ENCODE results near the gene WEE1.

Gene WEE1

DNA sequence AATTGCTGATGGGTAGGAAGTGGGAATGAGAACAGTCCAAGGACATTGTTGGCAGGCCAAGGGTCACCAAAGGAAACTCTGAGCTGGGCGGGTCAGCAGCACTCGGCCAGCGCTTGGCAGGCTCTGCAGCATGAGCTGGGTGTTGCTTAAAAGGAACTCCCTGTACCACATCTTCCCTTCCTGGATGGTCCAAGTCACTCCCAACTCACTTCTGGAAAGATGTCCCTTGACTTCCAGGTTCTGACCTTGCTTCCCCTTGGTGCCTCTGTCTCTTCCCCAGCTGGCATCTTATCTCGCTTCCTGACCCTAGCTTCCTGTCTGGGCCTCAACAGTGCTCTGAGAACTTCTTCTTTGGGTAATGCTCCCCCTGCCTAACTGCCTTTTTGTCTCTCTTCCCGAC is 65.6 kb downstream of the WEE1 start:
- Mint-ChIP-seq H3K36me3 (ENCODE audit: low read depth) (no peaks in the 10 kb centered on the region), H3K27ac (no peak overlapping the region), H3K4me3 (no peak overlapping the region), H3K9me3 (peaks cover 7% of the 10 kb centered on the region), H3K27me3 (ENCODE audit: low read depth) (peaks cover 4% of the 10 kb centered on the region), H3K4me1 (no peaks in the 10 kb centered on the region)
- TF ChIP-seq, protein P1, sequence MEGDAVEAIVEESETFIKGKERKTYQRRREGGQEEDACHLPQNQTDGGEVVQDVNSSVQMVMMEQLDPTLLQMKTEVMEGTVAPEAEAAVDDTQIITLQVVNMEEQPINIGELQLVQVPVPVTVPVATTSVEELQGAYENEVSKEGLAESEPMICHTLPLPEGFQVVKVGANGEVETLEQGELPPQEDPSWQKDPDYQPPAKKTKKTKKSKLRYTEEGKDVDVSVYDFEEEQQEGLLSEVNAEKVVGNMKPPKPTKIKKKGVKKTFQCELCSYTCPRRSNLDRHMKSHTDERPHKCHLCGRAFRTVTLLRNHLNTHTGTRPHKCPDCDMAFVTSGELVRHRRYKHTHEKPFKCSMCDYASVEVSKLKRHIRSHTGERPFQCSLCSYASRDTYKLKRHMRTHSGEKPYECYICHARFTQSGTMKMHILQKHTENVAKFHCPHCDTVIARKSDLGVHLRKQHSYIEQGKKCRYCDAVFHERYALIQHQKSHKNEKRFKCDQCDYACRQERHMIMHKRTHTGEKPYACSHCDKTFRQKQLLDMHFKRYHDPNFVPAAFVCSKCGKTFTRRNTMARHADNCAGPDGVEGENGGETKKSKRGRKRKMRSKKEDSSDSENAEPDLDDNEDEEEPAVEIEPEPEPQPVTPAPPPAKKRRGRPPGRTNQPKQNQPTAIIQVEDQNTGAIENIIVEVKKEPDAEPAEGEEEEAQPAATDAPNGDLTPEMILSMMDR (IDR thresholded peaks at IDR 0.05; ENCODE audit: unreplicated experiment in 3 of 3) = no peak
